SK-N-SH (cell line): Measurements from ENCODE around the gene ATF5.

ENCODE experiments used
- EZH2phosphoT487 ChIP-seq: fragments of 200-600 bp; sonication (generic); IDR thresholded peaks from 2 replicates; pipeline ENCODE4 v1.6.1; 2017; ENCODE audit warnings: low read depth, mixed run types, mild to moderate bottlenecking, antibody characterized with exemption, moderate library complexity, borderline replicate concordance
- TF ChIP-seq, protein P1 (sequence below): IDR thresholded peaks from 2 replicates; pipeline ENCODE4 v1.4.0; 2012; ENCODE audit warnings: low read depth
- TF ChIP-seq, protein P2 (sequence below): fragments of 200-600 bp; sonication (generic); IDR thresholded peaks from 2 replicates; pipeline ENCODE4 v1.6.1; 2017; ENCODE audit warnings: antibody characterized with exemption, mild to moderate bottlenecking, moderate library complexity

DNA sequence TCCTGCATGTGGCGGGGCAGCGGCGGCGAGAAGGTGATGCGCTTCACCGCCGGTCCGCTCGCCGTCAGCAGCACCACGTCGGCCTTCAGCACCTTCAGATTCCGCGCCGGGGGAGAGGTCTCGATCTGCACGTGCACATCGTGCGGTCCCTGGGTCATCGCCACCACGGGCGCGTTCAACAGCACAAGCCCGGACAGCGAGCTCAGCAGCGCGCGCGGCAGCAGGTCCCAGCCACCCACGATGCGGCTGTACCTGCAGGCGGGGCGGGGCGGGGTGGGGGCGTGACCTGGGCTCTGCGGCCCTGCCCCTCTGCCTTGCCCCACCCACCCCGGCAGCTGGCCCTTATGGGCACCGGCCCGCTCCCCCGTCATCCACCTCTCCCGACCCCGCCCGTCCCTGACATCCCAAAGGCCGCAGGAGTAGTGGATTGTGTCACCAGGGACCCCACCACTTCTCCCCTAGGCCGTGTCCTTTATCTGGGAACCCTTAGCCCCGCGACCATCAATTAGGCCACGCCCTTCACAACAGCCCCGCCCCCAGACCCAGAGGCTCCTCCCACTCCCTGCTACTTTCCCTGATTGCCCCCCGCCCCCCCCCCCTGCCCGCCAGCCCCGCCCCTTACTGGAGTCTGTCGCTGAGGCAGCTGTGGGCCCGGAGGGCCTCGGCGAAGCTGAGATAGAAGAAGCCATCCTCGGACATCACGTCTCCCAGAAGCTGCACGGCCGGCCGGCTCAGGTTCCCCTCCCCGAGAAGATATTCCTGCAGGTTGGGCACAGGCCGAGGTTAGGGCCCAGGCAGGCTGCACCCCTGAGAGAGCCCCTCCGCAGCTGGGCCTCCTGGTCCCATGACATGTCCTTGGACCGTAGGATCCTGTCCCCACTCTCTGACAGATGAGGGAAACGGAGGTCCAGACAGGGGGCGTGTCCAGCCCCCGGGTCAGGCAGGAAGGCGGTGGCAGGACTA is 38.4 kb upstream of the ATF5 start:
- no peak for TF ChIP-seq EZH2phosphoT487
- TF ChIP-seq, protein P1, sequence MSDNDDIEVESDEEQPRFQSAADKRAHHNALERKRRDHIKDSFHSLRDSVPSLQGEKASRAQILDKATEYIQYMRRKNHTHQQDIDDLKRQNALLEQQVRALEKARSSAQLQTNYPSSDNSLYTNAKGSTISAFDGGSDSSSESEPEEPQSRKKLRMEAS, result no peak; the same call in 1 of the 2 replicates
- TF ChIP-seq, protein P2, sequence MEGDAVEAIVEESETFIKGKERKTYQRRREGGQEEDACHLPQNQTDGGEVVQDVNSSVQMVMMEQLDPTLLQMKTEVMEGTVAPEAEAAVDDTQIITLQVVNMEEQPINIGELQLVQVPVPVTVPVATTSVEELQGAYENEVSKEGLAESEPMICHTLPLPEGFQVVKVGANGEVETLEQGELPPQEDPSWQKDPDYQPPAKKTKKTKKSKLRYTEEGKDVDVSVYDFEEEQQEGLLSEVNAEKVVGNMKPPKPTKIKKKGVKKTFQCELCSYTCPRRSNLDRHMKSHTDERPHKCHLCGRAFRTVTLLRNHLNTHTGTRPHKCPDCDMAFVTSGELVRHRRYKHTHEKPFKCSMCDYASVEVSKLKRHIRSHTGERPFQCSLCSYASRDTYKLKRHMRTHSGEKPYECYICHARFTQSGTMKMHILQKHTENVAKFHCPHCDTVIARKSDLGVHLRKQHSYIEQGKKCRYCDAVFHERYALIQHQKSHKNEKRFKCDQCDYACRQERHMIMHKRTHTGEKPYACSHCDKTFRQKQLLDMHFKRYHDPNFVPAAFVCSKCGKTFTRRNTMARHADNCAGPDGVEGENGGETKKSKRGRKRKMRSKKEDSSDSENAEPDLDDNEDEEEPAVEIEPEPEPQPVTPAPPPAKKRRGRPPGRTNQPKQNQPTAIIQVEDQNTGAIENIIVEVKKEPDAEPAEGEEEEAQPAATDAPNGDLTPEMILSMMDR, result no peak; the same call in 1 of the 2 replicates
